Upper lobe of left lung (tissue), 6 donors: ENCODE data around the gene RNF103. TPM values are rescaled to one million over a fixed set of nuclear protein-coding genes. Genes with fewer than 3 reads are reported as not detected.

Experiments
- total RNA-seq, 6 donors: library from RNA; depleted of rRNA in 4 of 6; stranded (reverse); fragments of >200 nt in 4 of 6; gene quantifications; one replicate each; pipeline versions ENCODE4 v1.1.0 to v1.2.1, GENCODE V29; 2016 to 2021
- donor health status: DM: no; HTN: no; CAD: no; lungs with moderate emphysema.
- donor health status: DM: no; HTN: yes; CAD: no; lungs with severe emphysema.

Gene RNF103
- total RNA-seq, 6 donors from 2014 or later, result 13.7 to 48.4 (median 21.3) TPM

Other genes with a start within 250 kb of the RNF103 start
- 10 to 100 TPM; 24.9 to 68.9 (median 44.5) TPM for gene KDM3A, start 182.5 kb downstream of the RNF103 start, total RNA-seq
- gene CHMP3, start 60.4 kb downstream of the RNF103 start, total RNA-seq, result 100 to 1,000 TPM in 3 of 6 donors, 10 to 100 TPM in 3; 68.1 to 176 (median 106) TPM
- 10 to 100 TPM; 19.9 to 55.3 (median 26.5) TPM for gene RMND5A, start 96.4 kb upstream of the RNF103 start, total RNA-seq
- gene CD8A, start 167.0 kb upstream of the RNF103 start, total RNA-seq, result 1 to 10 TPM; 4.1 to 5.6 (median 4.7) TPM
- 10 to 100 TPM in 1 of 6 donors, 1 to 10 TPM in 5; 1.4 to 13.3 (median 5.2) TPM for gene CD8B, start 238.0 kb upstream of the RNF103 start, total RNA-seq